Adrenal gland (tissue), 5 donors: Measurements from ENCODE around the gene SHLD2.
"Not testable (repeated sequence)": the region's sequence is repeated elsewhere in the genome, so short reads cannot be mapped to it uniquely, and the experiment has no call there.

Experiments used
- CTCF ChIP-seq, 6 experiments: fragments of 450-650 bp in 4 of 6; fragments of 200-600 bp in 2 of 6; sonication (generic) in 1 of 6; IDR thresholded peaks; 1 replicate in 5 of 6; 2 replicates in 1 of 6; pipeline versions ENCODE4 v1.5.1 to v1.8.0; 2016 to 2021; ENCODE audit warnings: antibody characterized with exemption in 6 of 6, mild to moderate bottlenecking in 2 of 6, moderate library complexity in 1 of 6
- POLR2A ChIP-seq, 2 donors: fragments of 450-650 bp; IDR thresholded peaks; one replicate each; pipeline ENCODE4 v1.6.1; 2017; ENCODE audit warnings: antibody characterized with exemption in 2 of 2, mild to moderate bottlenecking in 2 of 2, moderate library complexity in 1 of 2
- donor health status: DM: no; HTN: no; CAD: no.

GRCh38 chr10:87200924-87201323 is 105.9 kb downstream of the SHLD2 start:
- not testable (repeated sequence) for TF ChIP-seq CTCF, POLR2A (IDR thresholded peaks at IDR 0.05)
